Testis (tissue), 2 donors: Measurements from ENCODE around the gene ELK3.

ENCODE experiments used
- CTCF ChIP-seq, 3 experiments: fragments of 450-650 bp in 2 of 3; fragments of 200-600 bp in 1 of 3; sonication (generic) in 1 of 3; IDR thresholded peaks; one replicate each; pipeline ENCODE4 v1.5.1; 2016 to 2019; ENCODE audit warnings: antibody characterized with exemption in 3 of 3, mild to moderate bottlenecking in 2 of 3, moderate library complexity in 1 of 3
- POLR2A ChIP-seq: fragments of 450-650 bp; IDR thresholded peaks from one replicate; pipeline ENCODE4 v1.6.1; 2017; ENCODE audit warnings: antibody characterized with exemption, mild to moderate bottlenecking, moderate library complexity

GRCh38 chr12:96308881-96309280 lies 114.7 kb downstream of the ELK3 start:
- TF ChIP-seq CTCF (IDR thresholded peaks at IDR 0.05) (no peak), POLR2A (no peak)
